NCI-H226 (cell line): ENCODE measurements around the gene IL17RD.
A peak's percentile ranks its signal among the peaks of the same experiment; 100 is the strongest.

Source experiments
- DNase-seq: peaks from one replicate; pipeline ENCODE4 v3.0.0-alpha.2; 2015

IL17RD gene

DNA sequence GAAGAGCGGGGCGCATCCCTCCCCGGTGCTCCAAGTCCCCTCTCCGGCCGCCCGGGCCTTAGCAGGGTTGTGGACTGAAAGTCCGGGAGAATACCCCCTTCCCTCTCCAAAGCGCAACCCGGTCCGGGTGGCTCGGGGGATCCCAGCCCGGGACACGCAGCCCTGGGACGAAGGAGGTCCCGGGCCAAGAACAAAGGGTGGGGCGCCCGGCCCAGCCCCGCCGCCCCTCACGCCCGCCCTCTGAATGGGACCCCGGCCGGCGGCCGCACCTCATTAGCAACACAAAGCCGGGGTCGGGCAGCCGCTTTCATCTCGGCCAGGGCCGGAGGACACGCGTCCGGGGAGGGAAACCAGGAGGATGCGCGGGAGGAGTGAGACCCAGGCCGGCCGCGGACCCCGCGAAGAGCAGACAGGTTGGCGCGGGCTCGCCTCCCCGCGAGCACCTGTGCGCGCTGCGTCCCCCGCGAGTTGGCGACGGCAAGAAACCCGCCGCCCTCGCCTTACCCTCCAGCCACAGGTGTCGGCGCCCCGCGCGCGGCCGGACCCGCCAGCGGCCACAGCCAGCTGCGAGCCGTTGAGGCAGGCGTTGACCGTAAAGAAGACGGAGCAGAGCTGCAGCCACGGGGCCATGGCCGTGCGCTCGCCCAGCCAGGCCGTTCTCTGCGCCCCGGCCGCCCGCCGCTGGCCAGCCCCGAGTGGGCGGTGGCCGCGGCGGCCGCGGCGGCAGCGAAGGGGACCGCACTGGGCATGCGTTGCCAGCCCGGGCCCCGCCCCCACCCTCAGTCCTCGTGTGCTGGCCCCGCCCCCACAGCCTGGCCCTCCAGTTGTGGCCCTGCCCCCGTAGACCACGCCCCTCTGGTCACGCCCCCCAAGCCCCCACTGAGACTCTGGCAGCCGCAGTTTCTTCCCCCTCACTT, at the start of gene IL17RD:
IL17RD (minus strand) TSS at position 697 of the 917 bp plus-strand sequence; CDS start at position 630, 67 bp downstream.
- peak; percentile 51 for DNase-seq

DNA sequence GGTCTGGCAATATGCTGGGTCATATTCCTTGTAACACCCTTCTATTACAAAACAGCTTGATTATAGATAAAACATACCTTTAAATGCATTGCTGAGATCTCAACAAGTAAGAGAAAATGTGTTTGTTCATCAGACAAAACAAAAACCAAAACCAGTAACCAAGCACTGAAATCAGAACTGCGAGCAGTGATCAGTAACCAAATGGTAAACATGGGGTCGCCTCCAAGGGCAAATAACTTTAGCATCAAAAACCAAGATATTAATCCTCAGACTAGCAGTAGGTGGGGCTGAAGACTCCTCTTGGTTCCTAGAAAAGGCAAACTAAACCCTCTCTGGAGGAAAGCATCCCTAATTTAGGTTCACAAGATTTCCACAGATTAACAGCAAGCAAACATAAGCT, 41.3 kb upstream of the IL17RD start:
- DNase-seq = no peak

- DNase-seq = no peak
These were observed 34.7 kb upstream of the IL17RD start, which contains the start of gene HESX1 for GRCh38 chr3:57199895-57200297. HESX1 (minus strand) TSS chr3:57199978; CDS start chr3:57199918, 60 bp downstream.

DNA sequence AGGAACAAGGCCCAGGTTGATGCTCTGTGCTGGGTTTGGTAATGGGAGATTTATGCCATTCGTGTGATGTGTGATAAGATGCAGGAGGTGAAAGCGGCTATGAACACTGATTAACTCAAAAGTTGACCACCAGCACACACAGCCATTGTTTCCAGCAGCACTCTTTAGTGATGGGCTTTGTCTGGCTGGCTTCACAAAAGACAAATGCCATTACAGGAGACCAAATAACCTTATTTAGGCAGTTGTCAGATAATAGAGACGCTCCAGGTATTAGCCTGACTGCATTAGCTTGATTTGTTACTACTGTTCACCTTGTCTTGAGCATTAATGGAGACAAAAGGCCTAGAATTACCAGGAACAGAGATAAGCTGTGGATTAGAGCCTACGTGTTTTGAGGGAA, 29.5 kb upstream of the IL17RD start:
- DNase-seq = no peak

GRCh38 chr3:57192028-57192427, 26.9 kb upstream of the IL17RD start:
- DNase-seq = no peak

GRCh38 chr3:57184526-57184925, 19.4 kb upstream of the IL17RD start:
- no peak for DNase-seq

- DNase-seq = no peak
These were observed 14.6 kb upstream of the IL17RD start for GRCh38 chr3:57179580-57180410.

GRCh38 chr3:57176045-57176444, 10.9 kb upstream of the IL17RD start:
- DNase-seq = no peak

DNA sequence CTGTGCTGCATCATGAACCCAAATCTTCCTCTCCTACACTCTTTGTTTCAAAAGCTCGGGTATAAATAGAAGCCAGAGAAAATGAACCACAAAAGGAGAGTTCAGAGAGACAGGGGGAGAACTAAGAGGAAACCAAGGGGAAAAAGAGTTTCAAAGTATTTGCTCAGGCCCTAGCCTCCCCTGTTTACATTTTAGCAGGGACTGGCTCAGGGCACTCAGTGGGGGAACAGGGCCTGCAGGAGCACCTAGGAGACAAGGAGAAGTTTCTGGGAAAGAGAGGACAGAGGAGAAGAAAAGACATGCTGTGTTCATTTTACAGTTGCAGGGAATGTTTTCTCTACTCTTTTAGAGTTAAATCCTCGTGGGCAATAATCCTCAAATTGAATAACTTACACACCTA, 8.5 kb upstream of the IL17RD start:
- no peak for DNase-seq

DNA sequence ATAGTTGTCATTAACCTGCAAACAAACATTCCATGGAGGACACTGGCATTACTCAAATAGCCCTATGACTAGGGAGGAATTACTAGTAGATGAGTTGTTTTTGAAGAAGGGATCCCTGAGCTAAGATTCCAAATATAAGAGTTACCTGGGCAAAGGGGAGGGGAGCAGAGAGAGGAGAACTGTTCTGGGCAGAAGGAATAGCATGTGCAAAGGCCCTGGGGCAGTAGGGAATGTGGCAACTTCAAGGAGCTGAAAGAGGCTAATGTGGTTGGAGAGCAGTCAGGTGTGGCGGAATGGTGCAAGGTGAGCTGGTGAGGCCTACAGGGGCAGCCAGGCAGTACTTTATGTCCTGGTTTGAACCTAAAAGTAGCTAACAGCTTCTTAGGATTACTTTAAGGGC, 5.8 kb upstream of the IL17RD start:
- DNase-seq = no peak

DNA sequence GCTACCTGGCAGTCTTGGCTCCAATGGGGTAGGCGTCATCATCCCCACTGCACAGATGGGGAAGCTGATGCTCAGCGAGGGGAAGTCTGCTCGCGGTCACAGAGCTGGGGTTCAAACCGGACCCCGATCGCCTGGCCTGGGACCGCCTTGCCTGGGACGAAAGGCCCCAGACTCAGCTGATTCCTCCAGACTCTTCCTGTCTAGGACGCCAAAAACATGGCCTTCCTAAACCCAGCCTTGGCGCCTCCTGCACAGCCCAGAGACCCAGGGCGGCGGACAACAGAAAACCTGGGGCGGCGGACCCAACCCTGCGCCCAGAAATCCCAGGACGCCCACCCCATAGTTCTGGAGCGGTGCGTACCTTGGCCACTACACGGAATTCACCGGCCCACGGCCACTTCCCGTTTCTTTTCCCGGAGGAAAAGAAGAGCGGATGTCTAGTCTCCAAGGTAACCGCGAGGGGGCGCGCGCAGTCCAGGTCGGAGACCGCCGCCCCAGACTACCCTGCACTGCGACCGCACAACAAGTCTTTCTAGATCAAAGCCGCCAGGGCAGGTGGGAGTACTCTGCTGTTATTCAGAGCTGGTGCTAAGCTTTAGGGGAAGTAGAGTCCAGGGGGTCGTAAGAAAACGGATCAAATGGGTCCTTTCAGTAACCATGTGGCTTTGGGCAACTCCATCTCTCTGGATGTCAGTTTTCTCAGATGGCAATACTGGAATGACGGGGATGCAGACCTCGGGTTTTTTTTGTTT, 4.9 kb upstream of the IL17RD start:
- peak; percentile 44 for DNase-seq

DNA sequence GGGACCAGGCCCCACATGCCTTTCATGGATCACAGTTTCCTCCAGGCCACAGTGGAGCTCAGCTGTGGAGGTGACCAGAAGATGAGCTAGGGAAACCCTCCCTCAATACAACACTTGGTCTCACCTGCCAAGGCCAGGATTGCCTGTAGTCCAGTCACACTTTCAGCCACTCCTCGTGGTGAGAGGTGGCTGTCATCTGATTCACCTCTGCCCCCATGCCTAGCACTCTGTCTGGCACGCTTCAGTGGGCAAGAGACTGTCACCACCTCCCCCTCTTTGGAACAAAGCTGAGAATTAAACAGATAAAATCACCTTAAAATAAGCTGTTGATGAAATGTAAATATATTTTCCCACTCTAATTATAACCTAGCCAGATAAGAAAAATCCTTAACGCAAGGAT, 4.0 kb upstream of the IL17RD start:
- no peak for DNase-seq

- no peak for DNase-seq
These were observed 3.0 kb upstream of the IL17RD start for GRCh38 chr3:57168151-57168550.

DNA sequence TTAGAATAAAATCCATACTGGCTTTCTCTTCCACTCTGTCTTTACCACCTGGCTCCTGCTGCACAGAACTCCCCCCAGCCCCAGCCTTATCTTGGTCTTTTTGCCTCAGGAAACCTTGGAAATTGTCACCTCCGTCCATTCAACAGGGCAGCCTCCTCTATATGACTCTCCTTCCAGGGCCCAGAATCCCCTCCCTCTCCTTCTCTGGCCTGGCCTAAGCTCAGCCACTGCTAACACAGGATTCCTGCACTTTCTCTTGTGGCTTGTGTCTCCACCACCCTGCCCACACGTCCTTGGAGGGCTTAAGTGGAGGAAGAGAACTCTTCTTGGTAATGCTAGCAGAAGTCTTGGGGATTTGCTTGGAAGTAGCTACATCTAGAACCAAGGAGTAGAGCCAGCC, 1.5 kb upstream of the IL17RD start:
- no peak for DNase-seq

DNA sequence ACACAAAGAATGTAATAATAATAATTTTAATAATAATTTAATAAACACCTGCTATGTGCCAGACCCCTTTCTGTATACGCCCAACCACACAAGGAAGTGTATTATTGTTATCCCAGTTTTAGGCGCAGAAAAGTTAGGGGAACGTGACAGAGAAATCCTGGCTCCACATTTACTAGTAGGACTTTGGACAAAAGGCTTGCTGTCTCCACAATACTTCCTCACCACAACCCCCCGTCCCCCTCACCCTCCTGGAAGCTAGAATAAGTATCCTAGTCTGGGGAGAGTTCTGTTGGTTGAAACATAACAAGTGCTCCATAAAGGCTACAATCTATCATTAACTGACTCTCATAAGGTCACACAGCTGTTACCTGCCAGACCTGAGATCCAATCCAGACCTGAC, 488 bp upstream of the IL17RD start:
- DNase-seq = no peak

GRCh38 chr3:57164217-57164656, 916 bp downstream of the IL17RD start:
- no peak for DNase-seq

GRCh38 chr3:57163751-57164150, 1.4 kb downstream of the IL17RD start:
- DNase-seq = no peak

DNA sequence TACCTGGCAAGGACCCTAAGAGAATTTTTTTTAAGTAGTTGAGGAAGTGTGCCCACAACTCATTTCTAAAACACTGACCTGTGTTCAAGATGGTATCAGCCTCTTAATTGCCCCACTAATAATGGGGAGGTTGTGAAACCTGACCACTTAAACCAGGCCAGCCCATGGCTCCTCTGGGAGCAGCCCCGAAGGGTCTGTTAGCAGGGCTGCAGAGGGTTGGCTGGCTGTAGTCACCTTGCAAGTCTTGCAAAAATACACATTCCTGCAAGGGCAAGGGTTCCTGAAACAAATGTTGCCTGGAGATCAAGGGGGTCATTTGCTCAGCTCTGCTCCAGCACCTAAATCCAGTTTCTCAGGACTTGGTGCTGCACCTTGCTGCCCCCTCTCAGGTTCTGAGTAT, 3.2 kb downstream of the IL17RD start:
- DNase-seq = no peak

- no peak for DNase-seq
These were observed 4.2 kb downstream of the IL17RD start for GRCh38 chr3:57160765-57161538.

GRCh38 chr3:57160076-57160764, 4.9 kb downstream of the IL17RD start:
- no peak for DNase-seq
